HG03432 (cell line): Measurements from ENCODE around the gene GDPGP1.
"Not testable (repeated sequence)": the region's sequence is repeated elsewhere in the genome, so short reads cannot be mapped to it uniquely, and the experiment has no call there.

Experiments
- ATAC-seq: cut with Tn5 transposase; IDR thresholded peaks from one replicate; pipeline ENCODE4 v1.9.1; 2021; ENCODE audit warnings: mild to moderate bottlenecking, moderate library complexity; ENCODE audit not compliant: unreplicated experiment

GDPGP1 gene

DNA sequence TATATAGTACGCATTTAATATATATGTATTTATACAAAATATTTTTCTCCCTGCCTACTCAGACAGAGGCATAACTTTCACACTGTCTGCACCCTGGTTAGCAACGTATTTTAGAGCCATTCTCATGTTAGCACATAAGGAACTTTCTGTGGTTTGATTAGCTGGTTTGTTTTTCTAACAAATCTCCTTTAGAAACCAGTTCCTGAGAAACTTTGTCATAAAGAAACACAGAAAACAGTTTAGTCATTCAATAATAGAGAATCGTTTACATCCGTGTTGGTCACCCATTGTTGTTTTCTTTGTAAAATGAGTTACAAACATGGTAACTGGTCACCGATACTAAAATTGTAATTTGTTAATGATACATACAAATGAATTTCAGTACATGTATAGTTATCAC, 25.5 kb downstream of the GDPGP1 start:
- ATAC-seq, result peak; percentile 82

DNA sequence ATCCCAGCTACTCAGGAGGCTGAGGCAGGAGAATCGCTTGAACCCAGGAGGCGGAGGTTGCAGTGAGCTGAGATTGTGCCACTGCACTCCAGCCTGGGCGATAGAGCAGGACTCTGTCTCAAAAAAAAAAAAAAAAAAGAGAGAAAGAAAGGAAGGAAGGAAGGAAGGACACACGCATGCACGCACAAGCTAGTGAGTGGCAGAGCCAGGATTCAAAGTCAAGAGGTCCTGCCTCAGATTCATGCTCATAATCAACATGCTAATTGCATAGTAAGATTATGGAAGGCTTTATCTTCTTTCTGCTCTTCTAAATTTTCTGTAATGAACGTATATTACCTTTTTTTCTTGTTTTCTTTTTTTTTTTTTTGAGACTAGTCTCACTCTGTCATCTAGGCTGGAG, 26.7 kb downstream of the GDPGP1 start:
- ATAC-seq, result not testable (repeated sequence)

DNA sequence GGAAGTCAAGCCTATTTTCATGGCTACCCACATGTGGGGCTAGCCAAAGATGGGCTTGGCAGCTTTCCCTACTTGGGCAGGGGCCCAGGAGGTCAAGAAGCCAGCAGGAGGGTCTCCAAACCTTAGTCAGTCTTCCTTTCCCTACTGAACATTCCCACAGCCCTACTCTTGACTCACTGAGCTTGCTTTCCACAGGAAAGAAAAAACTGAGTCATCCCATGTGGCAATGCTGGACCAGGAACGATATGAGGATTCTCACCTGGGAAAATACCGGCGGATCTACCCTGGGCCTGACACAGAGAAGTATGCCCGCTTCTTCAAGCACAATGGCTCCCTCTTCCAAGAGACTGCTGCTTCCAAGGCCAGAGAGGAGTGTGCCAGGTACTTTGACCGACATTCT, 27.8 kb downstream of the GDPGP1 start:
- no peak for ATAC-seq

DNA sequence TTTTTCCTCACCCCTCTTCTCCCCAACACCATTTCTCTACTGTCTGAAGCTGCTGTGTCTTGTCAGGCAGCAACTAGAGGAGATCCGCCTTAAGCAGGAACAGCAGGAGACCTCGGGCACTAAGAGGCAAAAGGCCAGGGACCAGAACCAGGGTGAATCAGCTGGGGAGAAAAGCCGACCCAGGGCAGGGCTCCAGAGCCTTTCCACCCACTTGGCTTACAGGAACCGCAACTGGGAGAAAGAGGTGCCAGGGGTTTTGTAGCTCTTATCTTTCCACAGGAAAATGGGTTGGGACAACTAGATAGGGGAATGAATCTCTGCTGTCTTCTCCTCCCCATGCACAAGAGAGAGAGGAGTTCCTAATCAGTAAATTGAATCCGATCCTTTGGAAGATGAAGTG, 28.4 kb downstream of the GDPGP1 start:
- no peak for ATAC-seq

DNA sequence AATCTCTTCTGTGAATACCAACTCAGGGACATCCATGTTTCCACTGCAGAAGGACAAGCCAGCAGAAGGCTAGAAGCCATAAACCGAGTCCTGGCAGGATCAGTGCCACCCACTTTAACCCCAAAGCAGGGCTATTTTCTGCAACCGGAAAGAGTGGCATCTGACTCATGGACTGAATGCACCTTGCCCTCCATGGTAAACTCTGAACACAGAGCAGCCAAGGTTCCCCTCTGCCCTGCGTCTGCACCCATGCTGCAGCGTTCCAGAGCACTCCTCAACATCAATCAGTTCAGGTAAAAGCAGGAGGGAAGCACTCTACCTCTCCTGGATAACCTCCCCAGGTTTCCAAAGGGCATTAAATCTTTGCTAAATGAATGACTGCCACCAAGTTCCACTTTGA, 30.7 kb downstream of the GDPGP1 start:
- ATAC-seq, result no peak

DNA sequence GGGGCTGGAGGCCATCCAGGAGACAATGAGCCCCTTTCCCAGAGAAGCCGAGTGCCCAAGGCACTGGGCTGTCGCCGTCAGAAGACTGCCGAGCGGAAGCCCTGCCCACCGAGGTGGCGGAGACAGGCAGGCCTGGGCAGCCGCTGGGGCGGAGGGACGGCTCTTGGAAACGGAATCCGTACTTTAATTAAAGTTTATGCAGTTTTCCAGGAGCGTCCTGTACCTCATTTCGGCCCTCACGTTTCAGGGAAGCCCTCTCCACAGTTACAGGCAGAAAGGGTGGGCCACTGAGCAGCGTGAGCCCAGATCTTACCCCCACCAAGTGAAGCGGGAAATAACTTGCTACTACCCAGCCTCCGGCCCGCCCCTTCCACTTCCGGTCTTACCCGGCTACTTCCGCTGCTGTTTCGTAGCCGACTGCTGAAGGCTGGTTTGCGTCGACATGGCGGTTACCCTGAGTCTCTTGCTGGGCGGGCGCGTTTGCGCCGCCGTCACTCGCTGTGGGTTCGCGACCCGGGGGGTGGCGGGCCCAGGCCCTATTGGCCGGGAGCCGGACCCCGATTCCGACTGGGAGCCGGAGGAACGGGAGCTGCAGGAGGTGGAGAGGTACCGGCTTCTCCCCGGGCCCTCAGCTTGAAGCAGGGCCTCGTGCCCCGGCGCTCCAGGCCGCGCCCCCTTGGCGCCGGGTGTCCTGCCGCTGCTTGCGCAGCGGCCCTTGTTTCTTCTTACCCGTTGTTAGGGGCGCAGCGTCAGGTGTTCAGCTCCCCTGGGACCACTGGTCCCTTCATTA, 31.5 kb downstream of the GDPGP1 start, which contains the start of gene NGRN:
TSS of gene NGRN (plus strand) at position 402 of the 790 bp plus-strand sequence. CDS start at position 443, 41 bp downstream.
- peak; percentile 92 for ATAC-seq

DNA sequence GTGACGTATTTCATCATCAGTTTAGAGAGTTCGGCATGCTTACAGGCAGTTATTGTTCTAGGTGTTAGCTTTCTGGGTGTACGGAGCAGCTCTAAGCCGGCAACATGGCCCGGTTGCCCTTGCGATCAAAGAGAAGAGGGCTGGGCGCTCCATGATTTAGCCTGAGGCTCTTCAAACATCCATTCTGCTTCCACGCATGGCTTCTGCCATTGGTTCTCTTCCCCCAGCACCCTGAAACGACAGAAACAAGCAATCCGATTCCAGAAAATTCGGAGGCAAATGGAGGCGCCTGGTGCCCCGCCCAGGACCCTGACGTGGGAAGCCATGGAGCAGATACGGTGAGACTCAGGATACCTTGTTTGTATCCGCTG, 32.0 kb downstream of the GDPGP1 start:
- no peak for ATAC-seq

DNA sequence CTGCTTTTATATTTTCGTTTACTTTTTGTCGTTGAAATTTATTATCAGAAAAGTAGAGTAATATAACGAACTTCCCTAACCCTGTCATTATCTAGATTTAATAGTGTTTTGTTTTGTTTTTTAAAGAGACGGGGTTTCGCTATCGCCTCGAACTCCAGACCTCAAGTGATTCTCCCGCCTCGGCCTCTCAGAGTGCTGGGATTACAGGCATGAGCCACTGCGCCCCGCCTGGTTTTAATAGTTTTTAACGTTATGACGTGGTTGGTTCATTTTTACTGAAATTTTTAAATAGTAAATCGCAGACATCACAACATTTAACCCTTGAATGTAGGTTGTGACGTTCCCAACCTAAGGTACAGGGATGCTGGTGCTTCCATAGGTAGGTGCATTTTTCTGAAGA, 32.5 kb downstream of the GDPGP1 start:
- no peak for ATAC-seq

DNA sequence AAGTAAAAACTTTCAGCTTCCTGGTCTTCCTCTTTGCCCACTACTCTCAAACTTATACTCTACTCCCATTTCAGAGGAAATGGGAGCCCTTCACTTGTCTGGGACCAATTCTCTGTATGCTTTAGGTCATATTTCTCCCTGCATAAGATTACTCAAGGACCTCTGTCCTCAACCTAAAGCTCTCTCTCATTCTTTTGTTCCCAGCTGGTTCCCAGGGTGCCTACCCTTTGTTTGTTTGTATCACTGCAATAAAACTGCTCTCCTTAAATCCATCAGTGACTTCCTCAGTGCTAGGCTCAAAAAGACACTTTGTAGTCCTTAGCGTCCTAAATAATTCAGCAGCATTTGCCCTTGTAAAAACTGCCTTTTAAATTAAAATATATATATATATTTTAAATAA, 34.4 kb downstream of the GDPGP1 start:
- no peak for ATAC-seq

DNA sequence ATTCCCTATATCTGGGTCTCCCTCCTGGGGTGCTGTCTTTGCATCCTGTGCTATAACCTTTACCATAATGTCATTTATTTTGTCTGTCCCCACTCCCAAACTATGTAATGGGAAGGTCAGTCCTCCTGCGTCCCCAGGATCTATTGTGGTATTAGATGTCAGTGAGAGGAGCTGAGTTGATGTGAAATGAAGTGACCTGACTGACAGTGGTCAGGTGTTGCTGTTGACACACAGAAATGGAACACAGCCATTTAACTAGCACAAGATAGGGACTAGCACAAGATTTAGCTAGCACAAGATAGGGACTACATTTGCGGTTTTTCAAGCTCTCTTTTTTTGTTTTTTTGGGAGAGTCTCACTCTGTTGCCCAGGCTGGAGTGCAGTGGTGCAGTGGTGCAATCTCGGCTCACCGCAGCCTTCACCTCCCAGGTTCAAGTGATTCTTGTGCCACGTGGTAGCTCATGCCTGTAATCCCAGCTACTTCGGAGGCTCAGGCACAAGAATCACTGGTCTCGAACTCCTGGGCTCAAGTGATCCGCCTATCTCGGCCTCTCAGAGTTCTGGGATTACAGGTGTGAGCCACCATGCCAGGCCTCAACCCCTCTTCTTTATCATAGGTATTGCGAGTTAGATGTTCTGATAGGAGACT, 36.6 kb downstream of the GDPGP1 start:
- no peak for ATAC-seq

DNA sequence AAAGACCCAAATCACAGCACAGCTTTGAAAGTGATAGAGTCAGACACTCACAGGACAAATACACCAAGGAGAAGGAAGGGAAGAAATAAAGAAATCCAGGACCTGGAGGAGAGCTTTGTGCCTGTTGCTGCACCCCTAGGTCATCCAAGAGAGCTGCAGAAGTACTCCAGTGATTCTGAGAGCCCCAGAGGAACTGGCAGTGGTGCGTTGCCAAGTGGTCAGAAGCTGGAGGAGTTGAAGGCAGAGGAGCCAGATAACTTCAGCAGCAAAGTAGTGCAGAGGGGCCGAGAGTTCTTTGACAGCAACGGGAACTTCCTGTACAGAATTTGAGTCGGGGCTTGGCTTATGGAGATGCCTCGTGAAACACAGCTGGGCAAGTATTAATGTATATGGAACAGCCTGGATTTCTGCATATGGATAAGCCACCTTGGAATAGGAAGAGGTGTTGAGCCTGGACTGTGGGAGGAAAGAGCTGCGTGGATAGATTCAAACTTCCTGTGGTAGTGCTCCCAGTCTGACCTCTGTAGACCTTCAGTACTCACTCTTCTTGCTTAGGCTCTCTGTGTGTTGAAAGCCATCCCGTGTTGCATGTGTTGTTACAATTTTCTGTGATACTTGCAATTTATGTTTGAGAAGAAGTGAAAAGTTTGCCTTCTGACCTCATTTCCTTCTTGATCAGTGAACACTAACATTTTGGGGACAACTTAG, 37.6 kb downstream of the GDPGP1 start:
- no peak for ATAC-seq

DNA sequence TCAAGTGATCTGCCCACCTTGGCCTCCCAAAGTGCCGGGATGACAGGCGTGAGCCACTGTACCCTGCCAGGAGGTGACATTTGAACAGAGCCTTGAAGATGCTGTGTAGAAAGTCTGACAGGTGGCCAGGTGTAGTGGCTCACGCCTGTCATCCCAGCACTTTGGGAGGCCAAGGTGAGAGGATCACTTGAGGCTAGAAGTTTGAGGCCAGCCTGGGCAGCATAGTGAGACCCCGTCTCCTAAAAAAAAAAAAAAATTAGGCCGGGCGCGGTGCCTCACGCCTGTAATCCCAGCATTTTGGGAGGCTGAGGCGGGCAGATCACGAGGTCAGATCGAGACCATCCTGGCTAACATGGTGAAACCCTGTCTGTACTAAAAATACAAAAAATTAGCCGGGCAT, 44.5 kb downstream of the GDPGP1 start:
- not testable (repeated sequence) for ATAC-seq

DNA sequence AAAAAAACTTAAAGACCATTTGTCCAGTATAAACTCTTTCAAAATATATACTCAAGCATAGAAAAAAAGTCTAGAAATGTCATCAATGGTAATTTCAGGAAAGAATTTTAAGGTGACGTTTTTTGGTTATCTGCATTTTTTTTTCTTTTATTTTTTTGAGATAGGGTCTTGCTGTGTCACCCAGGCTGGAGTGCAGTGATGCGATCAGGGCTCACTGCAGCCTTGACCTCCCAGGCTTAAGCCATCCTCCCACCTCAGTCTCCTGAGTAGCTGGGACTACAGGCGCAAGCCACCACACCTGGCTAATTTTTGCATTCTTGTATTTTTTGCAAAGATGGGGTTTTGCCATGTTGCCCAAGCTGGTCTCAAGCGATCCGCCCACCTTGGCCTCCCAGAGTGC, 46.7 kb downstream of the GDPGP1 start:
- not testable (repeated sequence) for ATAC-seq

DNA sequence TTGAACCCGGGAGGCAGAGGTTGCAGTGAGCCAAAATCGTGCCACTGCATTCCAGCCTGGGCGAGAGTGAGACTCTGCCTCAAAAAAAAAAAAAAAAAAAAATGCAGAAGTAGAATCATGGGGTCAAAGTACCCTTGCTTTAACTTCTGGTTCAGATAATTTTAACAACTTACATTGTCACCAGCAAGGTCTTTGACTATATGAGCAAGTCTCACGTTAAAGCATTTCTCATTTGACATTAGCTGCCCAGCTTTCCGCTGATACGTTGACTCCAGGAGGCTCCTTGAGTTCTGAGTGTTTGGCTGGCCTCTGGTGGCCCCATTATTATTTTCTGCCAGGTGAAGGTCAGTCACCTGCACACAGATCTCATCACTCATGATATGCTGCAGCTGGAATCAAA, 47.6 kb downstream of the GDPGP1 start:
- ATAC-seq, result not testable (repeated sequence)

DNA sequence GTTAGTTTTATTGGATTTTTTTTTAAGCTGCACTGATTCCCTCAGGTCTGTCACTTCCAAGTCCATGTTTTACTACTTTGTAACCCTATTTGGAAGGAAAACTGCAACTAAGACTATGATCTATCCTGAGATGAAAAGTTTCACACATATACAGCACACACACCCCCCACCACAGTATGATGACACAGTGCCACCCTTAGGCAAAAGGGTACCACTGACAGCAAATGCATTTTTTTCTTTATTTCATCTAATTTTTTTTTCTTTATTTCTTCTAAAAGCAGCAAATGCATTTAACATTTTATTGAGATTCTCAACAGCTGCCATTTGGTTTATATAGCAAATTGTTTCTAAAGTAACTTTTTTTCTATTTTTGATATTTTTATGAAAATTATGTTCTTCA, 52.7 kb downstream of the GDPGP1 start:
- no peak for ATAC-seq

DNA sequence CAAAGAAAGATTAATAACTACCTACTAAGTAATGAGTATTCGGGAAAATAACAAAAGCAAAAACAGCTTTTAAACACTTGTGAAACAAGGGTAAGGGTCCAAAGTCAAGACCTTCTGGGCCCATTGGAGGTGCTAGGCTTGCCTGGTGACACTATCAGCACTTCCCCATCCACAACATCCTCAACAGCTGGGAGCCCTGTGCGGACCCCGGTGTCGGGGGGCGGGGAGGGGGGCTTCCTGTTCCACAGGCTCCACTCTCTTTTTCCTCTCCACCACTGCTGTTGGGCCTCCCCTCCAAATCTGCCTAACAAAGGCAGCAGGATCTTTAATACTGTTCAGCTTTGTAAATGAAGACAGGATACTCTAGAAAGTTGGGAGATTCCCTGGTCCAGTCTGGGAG, 53.1 kb downstream of the GDPGP1 start:
- no peak for ATAC-seq

DNA sequence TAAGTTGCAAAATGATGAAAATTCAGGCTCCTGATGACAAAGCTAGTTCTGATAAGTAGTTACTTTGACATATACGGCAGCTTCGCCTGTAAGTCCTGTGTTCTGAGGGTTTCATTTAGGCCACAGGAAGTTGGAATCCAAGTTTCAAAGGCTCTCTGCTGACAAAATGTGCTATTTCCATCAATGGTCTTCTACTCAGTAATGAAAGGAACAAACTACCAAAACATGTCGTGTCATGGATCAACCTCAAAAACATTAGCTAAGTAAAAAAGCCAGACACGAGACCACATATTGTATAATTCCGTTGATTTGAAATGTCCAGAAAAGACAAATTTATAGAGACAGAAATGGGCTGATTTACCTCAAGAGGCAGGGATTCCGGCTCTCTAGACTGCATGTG, 53.9 kb downstream of the GDPGP1 start:
- no peak for ATAC-seq

DNA sequence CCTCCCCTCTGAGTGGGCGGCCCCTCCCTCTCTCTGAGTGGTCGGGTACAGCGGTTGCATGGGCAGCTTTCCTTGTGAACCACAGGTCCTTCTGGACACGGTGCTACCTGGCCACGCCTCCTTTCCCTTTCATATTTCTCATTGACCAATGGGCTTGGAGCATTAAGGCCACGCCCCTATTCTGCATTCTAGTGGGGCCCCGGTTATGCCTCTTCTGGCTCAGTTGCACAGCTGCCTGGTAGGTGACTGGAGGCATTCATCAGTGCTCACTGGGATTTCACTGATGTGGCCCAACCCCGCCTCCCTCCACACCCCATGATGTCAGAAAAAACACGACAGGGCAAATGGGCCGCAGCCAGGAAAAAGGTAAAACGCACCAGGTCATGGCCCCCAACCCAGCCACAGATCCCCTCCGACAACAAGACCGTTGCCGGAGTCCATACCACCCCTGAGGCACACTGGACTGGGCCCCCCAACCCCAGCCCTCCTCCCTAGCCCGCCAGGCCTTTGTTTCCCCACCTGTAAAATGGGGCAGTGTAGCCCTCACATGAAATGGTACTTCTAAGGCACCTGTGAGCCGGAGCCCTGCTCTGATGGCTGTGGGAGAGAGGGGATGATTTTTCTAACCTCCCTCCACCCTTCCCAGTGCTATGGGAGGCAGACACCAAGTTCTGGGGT, 57.8 kb downstream of the GDPGP1 start:
- no peak for ATAC-seq

DNA sequence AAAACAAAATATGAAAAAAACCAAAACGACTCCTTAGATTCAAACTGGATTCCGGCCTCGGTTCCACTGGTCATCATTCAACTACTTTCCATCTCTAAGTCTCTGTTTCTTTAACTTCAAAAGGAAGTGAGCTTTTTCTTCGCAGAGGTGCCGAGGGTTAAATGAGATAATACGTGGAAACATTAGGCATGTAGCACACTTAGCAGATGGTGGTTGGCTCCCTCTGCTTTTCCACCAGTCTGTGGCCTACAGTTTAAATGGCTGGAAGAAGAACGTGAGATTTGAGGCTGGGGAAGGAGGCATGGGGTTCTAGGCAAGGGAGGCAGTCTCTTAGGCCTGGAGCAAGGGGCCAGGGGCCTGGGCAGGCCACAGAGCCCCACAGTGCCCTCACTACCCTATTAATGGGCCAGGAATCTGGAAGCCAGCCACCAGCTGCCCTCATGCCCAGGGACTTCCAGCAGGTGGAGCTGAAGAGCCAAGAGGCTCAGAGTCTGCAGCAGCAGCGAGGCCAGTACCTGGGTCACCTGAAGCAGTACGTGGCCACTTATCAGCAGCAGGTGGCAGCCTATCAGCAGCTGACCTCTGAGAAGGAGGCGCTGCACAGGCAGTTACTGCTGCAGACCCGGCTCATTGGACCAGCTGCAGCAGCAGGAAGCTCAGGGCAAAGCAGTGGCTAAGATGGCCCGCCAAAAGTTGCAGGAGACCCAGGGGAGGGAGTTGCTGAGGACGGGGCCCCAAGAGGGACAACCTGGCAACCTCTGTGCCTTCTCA, 59.2 kb downstream of the GDPGP1 start:
- not testable (repeated sequence) for ATAC-seq

DNA sequence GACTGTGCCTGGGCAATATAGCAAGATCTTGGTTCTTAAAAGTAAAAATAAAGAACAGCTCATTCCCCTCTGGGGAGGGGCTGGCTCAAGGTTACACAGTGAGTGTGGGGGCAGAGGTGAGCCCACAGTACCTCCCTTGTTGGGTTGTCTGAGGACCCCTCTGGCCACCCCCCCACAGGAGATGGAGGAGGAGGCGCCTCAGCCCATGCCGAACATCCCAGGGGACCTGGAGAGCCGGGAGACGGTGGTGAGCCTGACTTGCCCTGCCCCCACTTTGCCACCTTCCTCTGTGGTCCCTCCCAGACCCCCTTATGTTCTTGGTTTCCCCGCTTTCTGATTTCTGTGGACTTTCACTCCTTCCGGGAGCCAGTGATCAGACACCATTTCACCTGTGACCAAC, 60.1 kb downstream of the GDPGP1 start:
- ATAC-seq, result no peak
